Neural cell (in vitro differentiated cells): ENCODE measurements around the gene GUCY1A2. TPM values are rescaled to one million over a fixed set of nuclear protein-coding genes. Genes with fewer than 3 reads are reported as not detected.

Source experiments
- H2AFZ ChIP-seq: fragments of 200-600, 300-800 bp; sonication (generic), shearing (Covaris generic); 2 replicates; pipeline ENCODE4 v1.6.0; 2014; ENCODE audit warnings: low read depth, mild to moderate bottlenecking, antibody characterized with exemption, low read length, moderate library complexity
- H3F3A ChIP-seq: fragments of 200-600 bp; shearing (Covaris generic); 2 replicates; pipeline ENCODE4 v1.6.1; 2016; ENCODE audit warnings: mild to moderate bottlenecking, moderate library complexity, mixed read lengths, antibody characterized with exemption, low read length; ENCODE audit not compliant: insufficient read depth, poor library complexity, severe bottlenecking
- H3K27ac ChIP-seq: fragments of 200-600, 300-800 bp; sonication (generic), shearing (Covaris generic); 2 replicates; pipeline ENCODE4 v1.5.1; 2014; ENCODE audit warnings: mild to moderate bottlenecking, low read length, moderate library complexity
- H3K27me3 ChIP-seq: fragments of 300-800, 200-600 bp; sonication (generic), shearing (Covaris generic); 2 replicates; pipeline ENCODE4 v1.6.0; 2014; ENCODE audit warnings: mild to moderate bottlenecking, low read depth, low read length, moderate library complexity; ENCODE audit not compliant: insufficient read depth
- H3K36me3 ChIP-seq: fragments of 300-800, 200-600 bp; sonication (generic), shearing (Covaris generic); 2 replicates; pipeline ENCODE4 v1.5.1; 2014; ENCODE audit warnings: mild to moderate bottlenecking, antibody characterized with exemption, low read length, moderate library complexity; ENCODE audit not compliant: insufficient read depth
- H3K4me2 ChIP-seq: fragments of 300-800, 200-600 bp; sonication (generic), shearing (Covaris generic); 2 replicates; pipeline ENCODE4 v1.6.0; 2014; ENCODE audit warnings: mild to moderate bottlenecking, low read length
- H3K4me3 ChIP-seq: fragments of 300-800, 200-600 bp; sonication (generic), shearing (Covaris generic); 2 replicates; pipeline ENCODE4 v1.5.1; 2014; ENCODE audit warnings: mild to moderate bottlenecking, low read length, moderate library complexity
- H3K79me2 ChIP-seq: fragments of 200-600 bp; shearing (Covaris generic); replicated peaks from 2 replicates; pipeline ENCODE4 v1.6.0; 2014; ENCODE audit warnings: mild to moderate bottlenecking, low read length, moderate library complexity; ENCODE audit not compliant: insufficient read depth
- H3K9ac ChIP-seq: fragments of 300-800, 200-600 bp; sonication (generic), shearing (Covaris generic); 2 replicates; pipeline ENCODE4 v1.6.1; 2016; ENCODE audit warnings: mild to moderate bottlenecking, low read length, mixed read lengths
- H3K9me2 ChIP-seq: fragments of 200-600 bp; shearing (Covaris generic); 2 replicates; pipeline ENCODE4 v1.6.1; 2016; ENCODE audit warnings: mild to moderate bottlenecking, low read length, mixed read lengths; ENCODE audit not compliant: insufficient read depth
- H3K9me3 ChIP-seq: fragments of 200-600, 300-800 bp; sonication (generic), shearing (Covaris generic); 2 replicates; pipeline ENCODE4 v1.6.1; 2016; ENCODE audit warnings: mild to moderate bottlenecking, mixed run types, low read length, moderate library complexity, mixed read lengths
- H4K20me1 ChIP-seq: fragments of 200-600 bp; shearing (Covaris generic); 2 replicates; pipeline ENCODE4 v1.6.1; 2016; ENCODE audit warnings: mild to moderate bottlenecking, mixed run types; ENCODE audit not compliant: insufficient read depth
- CTCF ChIP-seq: fragments of 450-650 bp; IDR thresholded peaks from 2 replicates; pipeline ENCODE4 v1.5.1; 2014; ENCODE audit warnings: antibody characterized with exemption, mild to moderate bottlenecking, moderate library complexity; ENCODE audit not compliant: poor library complexity, severe bottlenecking
- EP300 ChIP-seq: fragments of 450-650 bp; conservative IDR thresholded peaks from 2 replicates; pipeline ENCODE4 v1.6.1; 2014; ENCODE audit warnings: antibody characterized with exemption, mild to moderate bottlenecking, moderate library complexity; ENCODE audit not compliant: poor library complexity, severe bottlenecking
- EZH2 ChIP-seq: fragments of 200-600, 300-800 bp; shearing (Covaris generic), sonication (generic); IDR thresholded peaks from 2 replicates; pipeline ENCODE4 v1.6.1; 2014; ENCODE audit warnings: antibody characterized with exemption, low read length, borderline replicate concordance, mild to moderate bottlenecking; ENCODE audit not compliant: insufficient read depth, poor library complexity, severe bottlenecking
- MXI1 ChIP-seq: fragments of 450-650 bp; conservative IDR thresholded peaks from 2 replicates; pipeline ENCODE4 v1.6.1; 2014; ENCODE audit warnings: antibody characterized with exemption, mild to moderate bottlenecking; ENCODE audit not compliant: poor library complexity, severe bottlenecking
- POLR2AphosphoS5 ChIP-seq: IDR thresholded peaks from 2 replicates; pipeline ENCODE4 v1.6.1; 2012
- RAD21 ChIP-seq: fragments of 450-650 bp; conservative IDR thresholded peaks from 2 replicates; pipeline ENCODE4 v1.6.1; 2014; ENCODE audit warnings: antibody characterized with exemption, mild to moderate bottlenecking, moderate library complexity
- REST ChIP-seq: IDR thresholded peaks from 2 replicates; pipeline ENCODE4 v1.6.1; 2012; ENCODE audit warnings: borderline replicate concordance
- SMC3 ChIP-seq: fragments of 450-650 bp; conservative IDR thresholded peaks from 2 replicates; pipeline ENCODE4 v1.6.1; 2014; ENCODE audit warnings: antibody characterized with exemption, mild to moderate bottlenecking, moderate library complexity; ENCODE audit not compliant: poor library complexity
- TAF1 ChIP-seq: IDR thresholded peaks from 2 replicates; pipeline ENCODE4 v1.6.1; 2012; ENCODE audit warnings: low read depth
- polyA plus RNA-seq: library from polyadenylated mRNA; depleted of rRNA; stranded (reverse); fragments of >200 nt; gene quantifications from 2 replicates; pipeline ENCODE4 v1.2.3, GENCODE V29; 2014

Gene GUCY1A2
- polyA plus RNA-seq, 1 donor from 2014 or later, result 5.1 TPM

- Histone ChIP-seq H3K9ac (no peak overlapping the region), H3K9me2 (no peaks in the 10 kb centered on the region), H3K9me3 (no peaks in the 10 kb centered on the region), H3K27me3 (no peaks in the 10 kb centered on the region), H3K4me2 (no peak overlapping the region), H3K79me2 (no peaks in the 10 kb centered on the region), H2AFZ (no peak overlapping the region), H4K20me1 (no peaks in the 10 kb centered on the region), H3K36me3 (no peaks in the 10 kb centered on the region), H3K4me3 (no peak overlapping the region), H3F3A (no peaks in the 10 kb centered on the region), H3K27ac (no peak overlapping the region)
- TF ChIP-seq EP300 (no peak), MXI1 (no peak), SMC3 (no peak), POLR2AphosphoS5 (no peak), REST (no peak), RAD21 (no peak), EZH2 (no peak)
Observed at GRCh38 chr11:106697058-106697457, 321.2 kb downstream of the GUCY1A2 start.

GRCh38 chr11:106695506-106695905, 322.8 kb downstream of the GUCY1A2 start:
- H3K27ac ChIP-seq, result no peak overlapping the region
- H2AFZ ChIP-seq, result no peak overlapping the region
- no peak for TF ChIP-seq SMC3
- no peak for TF ChIP-seq TAF1
- no peak for TF ChIP-seq EP300
- TF ChIP-seq REST, result no peak
- TF ChIP-seq POLR2AphosphoS5, result no peak
- no peak for TF ChIP-seq CTCF
- TF ChIP-seq MXI1, result no peak
- TF ChIP-seq RAD21, result no peak
- no peak for TF ChIP-seq EZH2
- no peaks in the 10 kb centered on the region for H3K79me2 ChIP-seq
- no peak overlapping the region for H3K4me3 ChIP-seq
- no peaks in the 10 kb centered on the region for H3F3A ChIP-seq
- H3K36me3 ChIP-seq, result no peaks in the 10 kb centered on the region
- no peaks in the 10 kb centered on the region for H3K27me3 ChIP-seq
- no peak overlapping the region for H3K4me2 ChIP-seq
- no peak overlapping the region for H3K9ac ChIP-seq
- H3K9me2 ChIP-seq, result no peaks in the 10 kb centered on the region
- no peaks in the 10 kb centered on the region for H3K9me3 ChIP-seq
- H4K20me1 ChIP-seq, result no peaks in the 10 kb centered on the region
